D721Med (cell line): Measurements from ENCODE around the gene CHCHD6.

Experiments used
- DNase-seq: peaks from one replicate; pipeline ENCODE4 v3.0.0; 2011; ENCODE audit warnings: low spot score; ENCODE audit not compliant: insufficient read length
- FAIRE-seq: peaks from 2 replicates; lab custom pipeline; 2011; peaks lifted over from hg19 to GRCh38; lab: Jason Lieb, UNC
- TF ChIP-seq, protein P1 (sequence below): IDR thresholded peaks from 2 replicates; pipeline ENCODE4 v1.5.1; 2012; ENCODE audit warnings: mild to moderate bottlenecking, control low read depth; ENCODE audit not compliant: insufficient read depth; ENCODE audit errors: missing control alignments

The CHCHD6 gene

GRCh38 chr3:126992776-126993175 is 288.7 kb downstream of the CHCHD6 start:
- TF ChIP-seq, protein P1, sequence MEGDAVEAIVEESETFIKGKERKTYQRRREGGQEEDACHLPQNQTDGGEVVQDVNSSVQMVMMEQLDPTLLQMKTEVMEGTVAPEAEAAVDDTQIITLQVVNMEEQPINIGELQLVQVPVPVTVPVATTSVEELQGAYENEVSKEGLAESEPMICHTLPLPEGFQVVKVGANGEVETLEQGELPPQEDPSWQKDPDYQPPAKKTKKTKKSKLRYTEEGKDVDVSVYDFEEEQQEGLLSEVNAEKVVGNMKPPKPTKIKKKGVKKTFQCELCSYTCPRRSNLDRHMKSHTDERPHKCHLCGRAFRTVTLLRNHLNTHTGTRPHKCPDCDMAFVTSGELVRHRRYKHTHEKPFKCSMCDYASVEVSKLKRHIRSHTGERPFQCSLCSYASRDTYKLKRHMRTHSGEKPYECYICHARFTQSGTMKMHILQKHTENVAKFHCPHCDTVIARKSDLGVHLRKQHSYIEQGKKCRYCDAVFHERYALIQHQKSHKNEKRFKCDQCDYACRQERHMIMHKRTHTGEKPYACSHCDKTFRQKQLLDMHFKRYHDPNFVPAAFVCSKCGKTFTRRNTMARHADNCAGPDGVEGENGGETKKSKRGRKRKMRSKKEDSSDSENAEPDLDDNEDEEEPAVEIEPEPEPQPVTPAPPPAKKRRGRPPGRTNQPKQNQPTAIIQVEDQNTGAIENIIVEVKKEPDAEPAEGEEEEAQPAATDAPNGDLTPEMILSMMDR: no peak
- DNase-seq (no peak), FAIRE-seq (no peak)

DNA sequence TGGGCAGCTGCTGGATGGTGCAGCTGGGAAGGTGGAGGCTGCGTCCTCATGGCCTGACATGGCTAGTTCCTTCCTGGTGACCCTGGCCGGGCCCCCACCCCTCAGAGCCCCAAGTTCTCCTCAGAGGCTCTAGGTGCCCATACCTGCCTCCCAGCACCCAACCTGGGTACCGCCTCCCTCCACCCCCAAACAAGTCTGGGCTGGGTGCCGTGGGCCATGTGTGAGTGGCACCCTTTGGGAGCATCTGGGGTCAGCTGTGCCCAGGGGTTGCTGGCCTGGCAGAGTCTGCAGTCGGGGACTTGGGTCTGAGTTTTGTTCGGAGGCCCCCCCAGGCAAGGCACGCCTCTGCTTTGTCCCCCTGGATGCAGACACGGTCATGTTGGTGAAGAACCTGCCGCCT is 289.4 kb downstream of the CHCHD6 start:
- no peak for FAIRE-seq
- TF ChIP-seq, protein P1: no peak
- no peak for DNase-seq

DNA sequence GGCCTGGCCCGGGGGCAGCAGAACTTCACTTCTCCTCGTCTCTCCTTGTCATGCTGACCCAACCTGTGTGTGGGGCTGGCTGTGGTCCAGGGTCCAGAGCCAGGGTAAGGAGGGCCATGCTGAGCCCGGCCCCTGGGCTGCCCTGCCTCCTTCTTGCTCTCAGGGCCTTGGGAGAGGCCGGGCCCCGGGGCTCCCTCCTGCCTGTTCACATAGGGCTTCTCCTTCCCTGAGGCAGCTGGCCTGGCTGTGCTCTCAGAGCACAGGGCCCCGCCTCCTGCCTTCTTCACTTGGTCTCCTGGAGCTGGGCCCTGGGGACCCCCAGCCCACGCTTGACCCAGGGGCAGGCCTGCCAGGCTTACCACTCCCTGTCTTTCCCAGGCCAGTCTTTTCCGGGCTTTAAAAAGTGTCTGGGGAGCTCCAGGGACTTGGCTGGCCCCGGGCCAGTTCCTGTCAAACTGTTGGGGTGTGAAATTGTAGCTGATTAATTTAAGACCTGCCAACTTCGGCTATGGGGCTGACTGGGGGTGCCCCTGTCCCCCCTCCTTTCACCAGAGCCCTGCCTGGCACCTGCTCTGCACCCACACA is 290.7 kb downstream of the CHCHD6 start:
- DNase-seq (no peak), FAIRE-seq (no peak)
- TF ChIP-seq, protein P1: no peak

GRCh38 chr3:126995254-126995780 is 291.3 kb downstream of the CHCHD6 start:
- TF ChIP-seq, protein P1: no peak

GRCh38 chr3:126995926-126996512 is 292.0 kb downstream of the CHCHD6 start:
- DNase-seq (no peak), FAIRE-seq (no peak)
- TF ChIP-seq, protein P1: no peak

More at GRCh38 chr3:126995254-126995780, 291.3 kb downstream of the CHCHD6 start:
- DNase-seq: no peak
- no peak for FAIRE-seq

DNA sequence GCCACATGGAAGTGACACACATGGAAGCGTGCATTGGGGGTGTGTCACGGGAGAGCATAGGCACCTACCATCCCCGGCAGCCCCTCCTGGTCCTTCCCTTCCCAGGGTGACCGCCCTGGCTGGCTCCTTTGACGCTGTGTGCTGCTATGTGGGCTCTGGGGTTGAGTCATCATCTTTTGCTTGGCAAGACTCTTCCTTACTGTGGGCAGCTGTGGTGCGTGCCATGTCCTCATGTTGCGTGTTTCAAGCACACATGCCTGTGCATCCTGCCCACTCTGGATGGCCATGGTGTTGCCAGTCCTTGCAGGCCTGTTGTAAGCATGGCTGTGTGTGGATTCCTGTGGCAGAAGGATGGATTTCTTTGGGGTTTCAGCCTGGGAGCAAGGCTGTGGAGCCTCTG is 292.9 kb downstream of the CHCHD6 start:
- FAIRE-seq (no peak), DNase-seq (no peak)
- TF ChIP-seq, protein P1: no peak
